NT2/D1 (cell line): ENCODE results near the gene IPCEF1.

Experiments
- DNase-seq: peaks from one replicate; pipeline ENCODE4 v3.0.0-alpha.2; 2011; ENCODE audit warnings: low read depth, low spot score
- H3K27me3 ChIP-seq: 2 replicates; pipeline ENCODE4 v1.6.0; 2011; ENCODE audit warnings: mild to moderate bottlenecking; ENCODE audit not compliant: insufficient read length, insufficient read depth
- H3K36me3 ChIP-seq: 2 replicates; pipeline ENCODE4 v1.6.1; 2011; ENCODE audit warnings: mild to moderate bottlenecking, low read length, mixed read lengths; ENCODE audit not compliant: insufficient read depth, insufficient read length
- H3K4me1 ChIP-seq: 2 replicates; pipeline ENCODE4 v1.5.1; 2011; ENCODE audit not compliant: insufficient read depth, insufficient read length
- H3K4me3 ChIP-seq: 2 replicates; pipeline ENCODE4 v1.5.1; 2011; ENCODE audit warnings: low read depth; ENCODE audit not compliant: insufficient read length
- H3K9ac ChIP-seq: 2 replicates; pipeline ENCODE4 v1.6.0; 2011; ENCODE audit warnings: low read depth; ENCODE audit not compliant: insufficient read length
- H3K9me3 ChIP-seq: 2 replicates; pipeline ENCODE4 v1.5.1; 2011; ENCODE audit warnings: mild to moderate bottlenecking, low read length; ENCODE audit not compliant: insufficient read depth
- SUZ12 ChIP-seq: IDR thresholded peaks from 2 replicates; pipeline ENCODE4 v1.6.1; 2011; ENCODE audit not compliant: insufficient read length, insufficient read depth; ENCODE audit errors: extremely low read depth
- YY1 ChIP-seq: IDR thresholded peaks from 2 replicates; pipeline ENCODE4 v1.6.1; 2011; ENCODE audit not compliant: insufficient read length, insufficient read depth
- ZNF274 ChIP-seq: IDR thresholded peaks from 2 replicates; pipeline ENCODE4 v1.6.1; 2011; ENCODE audit warnings: mild to moderate bottlenecking, low read depth, low read length

The IPCEF1 gene

GRCh38 chr6:154395878-154396277 is 39.3 kb upstream of the IPCEF1 start:
- no peak for TF ChIP-seq ZNF274
- TF ChIP-seq YY1, result no peak
- Histone ChIP-seq H3K27me3 (no peaks in the 10 kb centered on the region), H3K36me3 (peaks cover under 1% of the 10 kb centered on the region), H3K9ac (no peak overlapping the region), H3K9me3 (no peaks in the 10 kb centered on the region), H3K4me1 (no peaks in the 10 kb centered on the region), H3K4me3 (no peak overlapping the region)
- DNase-seq, result no peak

GRCh38 chr6:154395316-154395715 is 38.7 kb upstream of the IPCEF1 start:
- Histone ChIP-seq H3K27me3 (no peaks in the 10 kb centered on the region), H3K4me1 (no peaks in the 10 kb centered on the region), H3K4me3 (no peak overlapping the region), H3K9ac (no peak overlapping the region), H3K36me3 (no peaks in the 10 kb centered on the region), H3K9me3 (no peaks in the 10 kb centered on the region)
- DNase-seq, result no peak
- TF ChIP-seq YY1 (no peak), SUZ12 (no peak), ZNF274 (no peak)

- no peaks in the 10 kb centered on the region for H3K27me3 ChIP-seq
- no peak for TF ChIP-seq YY1
- no peak for TF ChIP-seq SUZ12
- no peak for TF ChIP-seq ZNF274
- no peak overlapping the region for H3K9ac ChIP-seq
- no peaks in the 10 kb centered on the region for H3K4me1 ChIP-seq
- DNase-seq, result no peak
- no peaks in the 10 kb centered on the region for H3K9me3 ChIP-seq
- H3K36me3 ChIP-seq, result no peaks in the 10 kb centered on the region
- H3K4me3 ChIP-seq, result no peak overlapping the region
Observed at GRCh38 chr6:154394571-154394970, 38.0 kb upstream of the IPCEF1 start.

- no peaks in the 10 kb centered on the region for H3K4me1 ChIP-seq
- no peak overlapping the region for H3K4me3 ChIP-seq
- no peak overlapping the region for H3K9ac ChIP-seq
- no peaks in the 10 kb centered on the region for H3K9me3 ChIP-seq
- no peak for DNase-seq
- H3K27me3 ChIP-seq, result no peaks in the 10 kb centered on the region
- TF ChIP-seq ZNF274 (no peak), YY1 (no peak), SUZ12 (no peak)
- no peaks in the 10 kb centered on the region for H3K36me3 ChIP-seq
Observed at GRCh38 chr6:154390034-154390433, 33.4 kb upstream of the IPCEF1 start.

- Histone ChIP-seq H3K9me3 (no peaks in the 10 kb centered on the region), H3K4me1 (no peaks in the 10 kb centered on the region), H3K4me3 (no peak overlapping the region), H3K36me3 (no peaks in the 10 kb centered on the region), H3K27me3 (no peaks in the 10 kb centered on the region), H3K9ac (no peak overlapping the region)
- DNase-seq, result no peak
- TF ChIP-seq ZNF274 (no peak), YY1 (no peak)
Observed at GRCh38 chr6:154388803-154389202, 32.2 kb upstream of the IPCEF1 start.

GRCh38 chr6:154386848-154387717 is 30.5 kb upstream of the IPCEF1 start:
- Histone ChIP-seq H3K4me1 (no peaks in the 10 kb centered on the region), H3K36me3 (no peaks in the 10 kb centered on the region), H3K27me3 (no peaks in the 10 kb centered on the region), H3K9me3 (no peaks in the 10 kb centered on the region; the same call in 1 of the 2 replicates), H3K9ac (no peak overlapping the region), H3K4me3 (no peak overlapping the region)
- DNase-seq, result no peak
- TF ChIP-seq ZNF274 (no peak), YY1 (no peak), SUZ12 (no peak)

GRCh38 chr6:154384191-154384590 is 27.6 kb upstream of the IPCEF1 start:
- no peaks in the 10 kb centered on the region for H3K4me1 ChIP-seq
- H3K9ac ChIP-seq, result no peak overlapping the region
- H3K4me3 ChIP-seq, result no peak overlapping the region
- DNase-seq, result no peak
- H3K9me3 ChIP-seq, result no peaks in the 10 kb centered on the region; the same call in 1 of the 2 replicates
- TF ChIP-seq SUZ12 (no peak), ZNF274 (no peak), YY1 (no peak)
- H3K27me3 ChIP-seq, result no peaks in the 10 kb centered on the region
- H3K36me3 ChIP-seq, result no peaks in the 10 kb centered on the region
